Breast epithelium (tissue), 4 donors: Measurements from ENCODE around the gene SF3B5. TPM values are rescaled to one million over a fixed set of nuclear protein-coding genes. Genes with fewer than 3 reads are reported as not detected.

Experiments used
- DNase-seq, 2 donors: peaks; one replicate each; pipeline ENCODE4 v3.0.0-alpha.2; 2019; ENCODE audit warnings: low spot score in 2 of 2
- H3K27ac ChIP-seq, 2 donors: fragments of 200-600 bp; sonication (generic) in 1 of 2; one replicate each; pipeline ENCODE4 v1.5.1; 2016 to 2019; ENCODE audit warnings: mild to moderate bottlenecking in 1 of 2
- H3K27me3 ChIP-seq, 2 donors: fragments of 200-600 bp; sonication (generic) in 1 of 2; one replicate each; pipeline versions ENCODE4 v1.5.1 to v1.6.0; 2017 to 2019; ENCODE audit warnings: control low read depth in 1 of 2, mild to moderate bottlenecking in 1 of 2
- H3K36me3 ChIP-seq: fragments of 200-600 bp; one replicate; pipeline ENCODE4 v1.5.1; 2019
- H3K4me1 ChIP-seq, 2 donors: fragments of 200-600 bp; sonication (generic); one replicate each; pipeline ENCODE4 v1.5.1; 2016 to 2019; ENCODE audit warnings: control low read depth in 1 of 2
- H3K4me3 ChIP-seq, 3 donors: fragments of 200-600 bp; sonication (generic); 1 replicate in 2 of 3; 2 replicates in 1 of 3; pipeline ENCODE4 v1.5.1; 2016 to 2019; ENCODE audit warnings: mild to moderate bottlenecking in 3 of 3, moderate library complexity in 2 of 3
- H3K9me3 ChIP-seq, 2 donors: fragments of 200-600 bp; sonication (generic) in 1 of 2; one replicate each; pipeline ENCODE4 v1.5.1; 2016 to 2019; ENCODE audit warnings: control low read depth in 1 of 2
- POLR2A ChIP-seq: fragments of 450-650 bp; IDR thresholded peaks from one replicate; pipeline ENCODE4 v1.6.1; 2016; ENCODE audit warnings: antibody characterized with exemption, mild to moderate bottlenecking, moderate library complexity
- POLR2AphosphoS5 ChIP-seq, 3 donors: sonication (generic); formaldehyde crosslinking; IDR thresholded peaks; one replicate each; pipeline ENCODE4 v1.6.1; 2017; ENCODE audit warnings: antibody characterized with exemption in 3 of 3
- intact Hi-C: fragments of 100-400 bp; cut with DNase I; formaldehyde crosslinking; loops from one replicate; pipeline ENCODE4 v1.15.1; 2023; ENCODE audit warnings: low total_unique reads
- total RNA-seq, 3 donors: library from RNA; depleted of rRNA; stranded (reverse); fragments of >200 nt; gene quantifications; one replicate each; pipeline ENCODE4 v1.1.0, GENCODE V29; 2016
- TF ChIP-seq, protein P1 (sequence below), 3 donors: fragments of 450-650 bp; IDR thresholded peaks; one replicate each; pipeline ENCODE4 v1.5.1; 2016 to 2017; ENCODE audit warnings: antibody characterized with exemption in 3 of 3, mild to moderate bottlenecking in 3 of 3, moderate library complexity in 3 of 3

Gene SF3B5
- total RNA-seq, 3 donors from 2014 or later: 122 to 176 (median 155) TPM

DNA sequence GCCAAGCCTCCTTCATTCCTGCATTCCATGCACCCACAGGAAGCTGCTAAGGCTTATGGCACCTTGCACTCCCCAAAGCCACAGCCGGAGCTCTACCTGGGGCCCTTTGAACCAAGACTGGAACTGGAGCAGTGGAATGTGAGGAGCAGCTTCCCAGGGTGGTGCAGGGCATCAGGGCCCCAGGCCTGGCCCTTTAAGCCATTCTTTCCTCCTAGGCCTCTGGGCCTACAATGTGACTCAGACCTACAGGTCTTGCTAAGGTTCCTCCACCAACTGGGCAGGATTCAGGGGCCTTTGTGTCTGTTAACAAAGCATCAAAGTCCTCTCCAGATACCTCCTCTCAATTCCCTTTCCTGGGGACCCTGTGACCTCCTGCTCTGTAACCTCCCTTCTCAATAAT lies 36.2 kb downstream of the SF3B5 start:
- Histone ChIP-seq H3K27ac (no peak overlapping the region), H3K4me1 (no peaks in the 10 kb centered on the region), H3K36me3 (no peaks in the 10 kb centered on the region), H3K4me3 (no peak overlapping the region), H3K27me3 (no peaks in the 10 kb centered on the region), H3K9me3 (no peaks in the 10 kb centered on the region)
- no peak for TF ChIP-seq POLR2AphosphoS5 (IDR thresholded peaks at IDR 0.05)
- no peak for TF ChIP-seq POLR2A
- TF ChIP-seq, protein P1, sequence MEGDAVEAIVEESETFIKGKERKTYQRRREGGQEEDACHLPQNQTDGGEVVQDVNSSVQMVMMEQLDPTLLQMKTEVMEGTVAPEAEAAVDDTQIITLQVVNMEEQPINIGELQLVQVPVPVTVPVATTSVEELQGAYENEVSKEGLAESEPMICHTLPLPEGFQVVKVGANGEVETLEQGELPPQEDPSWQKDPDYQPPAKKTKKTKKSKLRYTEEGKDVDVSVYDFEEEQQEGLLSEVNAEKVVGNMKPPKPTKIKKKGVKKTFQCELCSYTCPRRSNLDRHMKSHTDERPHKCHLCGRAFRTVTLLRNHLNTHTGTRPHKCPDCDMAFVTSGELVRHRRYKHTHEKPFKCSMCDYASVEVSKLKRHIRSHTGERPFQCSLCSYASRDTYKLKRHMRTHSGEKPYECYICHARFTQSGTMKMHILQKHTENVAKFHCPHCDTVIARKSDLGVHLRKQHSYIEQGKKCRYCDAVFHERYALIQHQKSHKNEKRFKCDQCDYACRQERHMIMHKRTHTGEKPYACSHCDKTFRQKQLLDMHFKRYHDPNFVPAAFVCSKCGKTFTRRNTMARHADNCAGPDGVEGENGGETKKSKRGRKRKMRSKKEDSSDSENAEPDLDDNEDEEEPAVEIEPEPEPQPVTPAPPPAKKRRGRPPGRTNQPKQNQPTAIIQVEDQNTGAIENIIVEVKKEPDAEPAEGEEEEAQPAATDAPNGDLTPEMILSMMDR (IDR thresholded peaks at IDR 0.05): no peak
- intact Hi-C loops: no loop called here
- DNase-seq: no peak

DNA sequence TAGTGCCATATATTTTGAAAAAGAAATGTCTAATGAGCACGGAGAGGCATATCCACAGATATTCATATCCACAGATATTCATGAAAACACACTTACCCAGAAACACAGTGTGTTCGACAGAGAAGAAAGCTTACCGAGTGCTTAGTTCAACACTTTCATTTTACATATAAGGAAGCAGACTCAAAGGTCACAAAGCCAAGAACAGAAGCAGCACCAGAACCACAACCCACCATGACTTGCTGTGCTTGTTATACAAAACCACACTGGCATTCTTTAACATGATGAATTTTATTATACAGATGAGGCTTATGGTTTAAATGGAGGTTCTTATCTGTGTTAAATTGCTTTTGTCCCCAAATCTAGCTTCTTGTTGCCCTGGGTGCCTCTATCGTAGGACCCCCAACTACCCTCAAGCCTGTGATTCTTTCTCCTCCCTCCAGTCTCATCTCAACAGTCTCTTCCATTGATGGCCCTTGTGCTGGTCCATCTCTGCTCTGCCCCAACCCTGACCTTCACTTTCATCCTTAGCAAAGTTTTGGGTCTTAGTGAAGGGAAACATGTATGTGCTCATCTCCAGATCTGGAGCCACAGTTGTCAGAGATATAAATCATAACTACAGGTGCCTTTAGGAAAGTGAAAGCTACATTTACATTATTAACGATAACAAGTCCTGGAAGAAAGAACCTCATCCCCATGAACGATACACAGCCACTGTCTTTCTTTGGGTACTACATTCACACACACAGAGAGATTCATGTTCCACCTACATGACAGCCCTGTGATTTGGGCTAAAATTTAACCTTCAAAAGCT lies 40.0 kb downstream of the SF3B5 start:
- H3K36me3 ChIP-seq: no peaks in the 10 kb centered on the region
- no peak overlapping the region for H3K4me3 ChIP-seq
- no peak for DNase-seq
- H3K9me3 ChIP-seq: no peaks in the 10 kb centered on the region
- TF ChIP-seq, protein P1 (IDR thresholded peaks at IDR 0.05): no peak
- TF ChIP-seq POLR2AphosphoS5 (IDR thresholded peaks at IDR 0.05): no peak
- TF ChIP-seq POLR2A: no peak
- H3K27ac ChIP-seq: no peak overlapping the region
- no peaks in the 10 kb centered on the region for H3K27me3 ChIP-seq
- H3K4me1 ChIP-seq: no peaks in the 10 kb centered on the region
- intact Hi-C loops: no loop called here

DNA sequence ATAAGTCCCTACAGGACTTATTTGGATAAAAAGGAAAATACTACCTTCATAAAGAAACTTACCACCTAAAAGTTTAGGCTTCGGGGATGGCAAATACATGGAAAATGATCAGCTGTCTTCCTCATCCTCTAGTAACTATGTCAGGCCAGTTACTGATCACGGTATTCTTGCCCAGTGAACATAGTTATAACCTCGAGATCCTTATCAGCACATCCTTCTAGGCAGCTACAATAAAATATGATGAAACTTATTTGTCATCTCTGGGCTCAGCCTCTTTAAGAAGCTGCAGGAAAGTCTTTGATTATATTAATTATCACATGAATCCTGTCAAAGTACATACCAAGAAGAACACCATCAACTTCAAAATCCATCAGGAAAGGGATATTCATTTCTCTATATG lies 41.8 kb downstream of the SF3B5 start:
- Histone ChIP-seq H3K9me3 (no peaks in the 10 kb centered on the region), H3K4me1 (no peaks in the 10 kb centered on the region), H3K27me3 (no peaks in the 10 kb centered on the region), H3K27ac (no peak overlapping the region), H3K4me3 (no peak overlapping the region), H3K36me3 (no peaks in the 10 kb centered on the region)
- no peak for DNase-seq
- TF ChIP-seq POLR2A: no peak
- TF ChIP-seq, protein P1 (IDR thresholded peaks at IDR 0.05): no peak
- no peak for TF ChIP-seq POLR2AphosphoS5 (IDR thresholded peaks at IDR 0.05)
- intact Hi-C loops: no loop called here

DNA sequence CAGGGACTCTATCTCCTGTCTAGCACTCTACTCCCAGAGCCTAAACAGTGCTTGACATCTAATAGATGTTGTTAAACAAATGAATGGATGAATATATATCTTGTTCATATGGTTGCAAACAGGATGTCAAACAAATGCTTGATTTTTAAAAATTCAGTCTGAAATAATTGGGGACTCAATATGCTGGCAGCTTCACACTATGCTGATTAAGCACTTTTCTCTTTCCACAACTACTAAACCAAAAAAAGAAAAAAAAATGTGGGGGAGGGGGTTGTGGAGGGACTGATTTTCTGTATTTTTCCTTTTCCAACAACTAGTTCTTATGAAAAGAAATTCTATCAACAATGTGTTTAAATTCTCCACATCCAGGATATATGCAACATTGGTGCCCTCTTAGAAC lies 42.9 kb downstream of the SF3B5 start:
- TF ChIP-seq POLR2AphosphoS5 (IDR thresholded peaks at IDR 0.05): no peak
- TF ChIP-seq POLR2A: no peak
- TF ChIP-seq, protein P1 (IDR thresholded peaks at IDR 0.05): no peak
- Histone ChIP-seq H3K9me3 (no peaks in the 10 kb centered on the region), H3K36me3 (no peaks in the 10 kb centered on the region), H3K4me3 (no peak overlapping the region), H3K27me3 (no peaks in the 10 kb centered on the region), H3K4me1 (no peaks in the 10 kb centered on the region), H3K27ac (no peak overlapping the region)
- intact Hi-C loops: no loop called here
- DNase-seq: no peak

DNA sequence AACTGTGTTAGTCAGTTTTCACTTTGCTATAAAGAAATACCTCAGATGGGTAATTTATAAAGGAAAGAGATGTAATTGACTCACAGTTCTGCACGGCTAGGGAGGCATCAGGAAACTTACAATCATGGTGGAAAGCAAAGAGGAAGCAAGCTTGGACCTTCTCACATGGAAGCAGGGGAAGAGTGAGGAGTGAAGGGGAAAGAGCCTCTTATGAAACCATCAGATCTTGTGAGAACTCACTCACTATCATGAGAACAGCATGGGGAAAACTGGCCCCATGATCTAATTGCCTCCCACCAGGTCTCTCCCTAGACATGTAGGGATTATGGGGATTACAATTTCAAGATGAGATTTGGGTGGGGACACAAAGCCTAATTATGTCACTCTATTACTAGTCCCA lies 46.0 kb downstream of the SF3B5 start:
- no peaks in the 10 kb centered on the region for H3K36me3 ChIP-seq
- H3K9me3 ChIP-seq: peaks cover 0 to 3% of the 10 kb centered on the region in 2 donors
- no peaks in the 10 kb centered on the region for H3K27me3 ChIP-seq
- intact Hi-C loops: no loop called here
- no peak for TF ChIP-seq POLR2AphosphoS5 (IDR thresholded peaks at IDR 0.05)
- TF ChIP-seq, protein P1 (IDR thresholded peaks at IDR 0.05): no peak
- no peak for TF ChIP-seq POLR2A
- H3K27ac ChIP-seq: no peak overlapping the region
- H3K4me3 ChIP-seq: no peak overlapping the region
- no peaks in the 10 kb centered on the region for H3K4me1 ChIP-seq
- DNase-seq: no peak
